ENCODE results near the gene KRI1. TPM values are rescaled to one million over a fixed set of nuclear protein-coding genes. Genes with fewer than 3 reads are reported as not detected.

The KRI1 gene
- total and polyA plus RNA-seq, 2 donors (not counting 3 experiments of a cell fraction or from before 2014, with no cell fraction given), result 6.7 to 25.7 TPM

DNA sequence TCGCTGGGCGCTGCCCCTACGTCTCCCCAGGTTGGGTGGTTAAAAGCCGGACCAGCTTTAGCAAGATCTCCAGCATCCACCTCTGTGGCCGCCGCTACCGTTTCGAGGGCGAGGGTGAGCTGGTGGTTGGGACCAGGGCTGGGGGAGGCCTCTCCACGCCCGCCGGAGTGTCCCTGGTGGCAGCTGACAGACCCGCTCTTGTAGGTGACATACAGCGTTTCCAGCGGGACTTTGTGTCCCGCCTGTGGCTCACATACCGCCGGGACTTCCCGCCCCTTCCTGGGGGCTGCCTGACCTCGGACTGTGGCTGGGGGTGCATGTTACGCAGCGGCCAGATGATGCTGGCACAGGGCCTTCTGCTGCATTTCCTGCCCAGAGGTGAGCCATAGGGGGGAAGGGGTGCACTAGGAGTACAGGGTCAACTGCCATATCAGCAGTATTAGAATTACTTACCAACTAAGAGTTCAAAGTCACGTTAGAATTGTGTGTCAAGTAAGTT lies 21.0 kb downstream of the KRI1 start:
- DNase-seq (ENCODE audit: low read depth, low spot score) (no peak), FAIRE-seq (no peak)
- dilution Hi-C loops (cut with MboI; ENCODE audit: extremely low pct_ligation_motif_present, low sequenced_read_pairs), result no loop called here
- peaks cover 7% of the 10 kb centered on the region for H3K79me2 ChIP-seq (ENCODE audit: control insufficient read depth, insufficient read depth, low read length)
- no peaks in the 10 kb centered on the region for H3K27me3 ChIP-seq (ENCODE audit: control insufficient read depth in 2 of 2, insufficient read depth in 2 of 2, low read length in 2 of 2)
- intact Hi-C loops (cut with micrococcal nuclease), result no loop called here
- ChIA-PET POLR2A (no interaction called here), CTCF (interaction anchor here (1.6 kb wide), 1 partner anchor 39 kb away, joined by 4 read pairs; no protein-coding TSS in a partner anchor)
- BruUV-seq (replicated peaks), result no TSS peak
- no peak overlapping the region for H3K27ac ChIP-seq (ENCODE audit: insufficient read depth, low read depth, low read length)
- H3K4me2 ChIP-seq (ENCODE audit: insufficient read depth, low read length), result peak overlapping the region; percentile 53
- H3K4me1 ChIP-seq (ENCODE audit: control insufficient read depth, extremely low read depth, insufficient read depth, low read length), result peaks cover 4% of the 10 kb centered on the region
- no peaks in the 10 kb centered on the region for H4K20me1 ChIP-seq (replicated peaks; ENCODE audit: control insufficient read depth, extremely low read depth, insufficient read depth, low read length)
- no peak overlapping the region for H2AFZ ChIP-seq (ENCODE audit: low read depth, low read length)
- H3K4me3 ChIP-seq (replicated peaks in 1 of 3; ENCODE audit: insufficient read depth in 1 of 3, low read depth in 1 of 3, low read length in 3 of 3), result peak overlapping the region in 1 of 3 experiments; percentile 91
- peaks cover 0 to 3% of the 10 kb centered on the region in 2 experiments for H3K36me3 ChIP-seq (ENCODE audit: control insufficient read depth in 2 of 2, extremely low read depth in 1 of 2, insufficient read depth in 2 of 2, low read length in 2 of 2)
- no peak overlapping the region for H3K9ac ChIP-seq (replicated peaks; ENCODE audit: extremely low read depth, insufficient read depth, low read length)
- no peaks in the 10 kb centered on the region for H3K9me1 ChIP-seq (replicated peaks; ENCODE audit: control insufficient read depth, extremely low read depth, insufficient read depth, low read length)
- no peaks in the 10 kb centered on the region for H3K9me3 ChIP-seq (replicated peaks; ENCODE audit: control insufficient read depth, insufficient read depth, low read length)
- TF ChIP-seq MAX (IDR thresholded peaks at IDR 0.05; ENCODE audit: insufficient read depth, insufficient read length) (no peak), POLR2AphosphoS5 (IDR thresholded peaks at IDR 0.05; ENCODE audit: insufficient read depth, low read depth, low read length) (no peak), POLR2A (IDR thresholded peaks at IDR 0.05; ENCODE audit: low read depth, low read length) (no peak), MYC (IDR thresholded peaks at IDR 0.05; ENCODE audit: low read depth, low read length) (no peak), FOS (IDR thresholded peaks at IDR 0.05; ENCODE audit: borderline replicate concordance, insufficient read depth, low read length) (no peak), JUN (IDR thresholded peaks at IDR 0.05; ENCODE audit: borderline replicate concordance, insufficient read depth, insufficient read length, low read depth) (no peak), GATA2 (IDR thresholded peaks at IDR 0.05; ENCODE audit: insufficient read depth, insufficient read length, low read depth, low read length) (no peak), EZH2 (IDR thresholded peaks at IDR 0.05; ENCODE audit: borderline replicate concordance, low read depth, low read length, severe bottlenecking) (no peak)
- TF ChIP-seq, protein P1, sequence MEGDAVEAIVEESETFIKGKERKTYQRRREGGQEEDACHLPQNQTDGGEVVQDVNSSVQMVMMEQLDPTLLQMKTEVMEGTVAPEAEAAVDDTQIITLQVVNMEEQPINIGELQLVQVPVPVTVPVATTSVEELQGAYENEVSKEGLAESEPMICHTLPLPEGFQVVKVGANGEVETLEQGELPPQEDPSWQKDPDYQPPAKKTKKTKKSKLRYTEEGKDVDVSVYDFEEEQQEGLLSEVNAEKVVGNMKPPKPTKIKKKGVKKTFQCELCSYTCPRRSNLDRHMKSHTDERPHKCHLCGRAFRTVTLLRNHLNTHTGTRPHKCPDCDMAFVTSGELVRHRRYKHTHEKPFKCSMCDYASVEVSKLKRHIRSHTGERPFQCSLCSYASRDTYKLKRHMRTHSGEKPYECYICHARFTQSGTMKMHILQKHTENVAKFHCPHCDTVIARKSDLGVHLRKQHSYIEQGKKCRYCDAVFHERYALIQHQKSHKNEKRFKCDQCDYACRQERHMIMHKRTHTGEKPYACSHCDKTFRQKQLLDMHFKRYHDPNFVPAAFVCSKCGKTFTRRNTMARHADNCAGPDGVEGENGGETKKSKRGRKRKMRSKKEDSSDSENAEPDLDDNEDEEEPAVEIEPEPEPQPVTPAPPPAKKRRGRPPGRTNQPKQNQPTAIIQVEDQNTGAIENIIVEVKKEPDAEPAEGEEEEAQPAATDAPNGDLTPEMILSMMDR (IDR thresholded peaks at IDR 0.05; ENCODE audit: extremely low read depth in 1 of 2, insufficient read depth in 1 of 2, low read depth in 1 of 2, low read length in 2 of 2), result no peak
